ENCODE data around the gene SYNPO.

- no peak for TF ChIP-seq CTCF (IDR thresholded peaks at IDR 0.05)
- no peak for TF ChIP-seq POLR2AphosphoS5 (IDR thresholded peaks at IDR 0.05)
- no peak for TF ChIP-seq POLR2A (IDR thresholded peaks at IDR 0.05; ENCODE audit: low read depth)
Measured at GRCh38 chr5:150650021-150651006, 9.9 kb downstream of the SYNPO start.
